Measurements from ENCODE around the gene RPS6KA4.

Gene RPS6KA4

GRCh38 chr11:64327993-64328392 is 31.0 kb upstream of the RPS6KA4 start:
- no peak for DNase-seq

- DNase-seq, result no peak
Measured at GRCh38 chr11:64330888-64331287, 28.1 kb upstream of the RPS6KA4 start.

GRCh38 chr11:64331569-64332371 is 27.2 kb upstream of the RPS6KA4 start:
- DNase-seq, result peak; percentile 93

- DNase-seq, result no peak
Measured at GRCh38 chr11:64333556-64333955, 25.4 kb upstream of the RPS6KA4 start.

DNA sequence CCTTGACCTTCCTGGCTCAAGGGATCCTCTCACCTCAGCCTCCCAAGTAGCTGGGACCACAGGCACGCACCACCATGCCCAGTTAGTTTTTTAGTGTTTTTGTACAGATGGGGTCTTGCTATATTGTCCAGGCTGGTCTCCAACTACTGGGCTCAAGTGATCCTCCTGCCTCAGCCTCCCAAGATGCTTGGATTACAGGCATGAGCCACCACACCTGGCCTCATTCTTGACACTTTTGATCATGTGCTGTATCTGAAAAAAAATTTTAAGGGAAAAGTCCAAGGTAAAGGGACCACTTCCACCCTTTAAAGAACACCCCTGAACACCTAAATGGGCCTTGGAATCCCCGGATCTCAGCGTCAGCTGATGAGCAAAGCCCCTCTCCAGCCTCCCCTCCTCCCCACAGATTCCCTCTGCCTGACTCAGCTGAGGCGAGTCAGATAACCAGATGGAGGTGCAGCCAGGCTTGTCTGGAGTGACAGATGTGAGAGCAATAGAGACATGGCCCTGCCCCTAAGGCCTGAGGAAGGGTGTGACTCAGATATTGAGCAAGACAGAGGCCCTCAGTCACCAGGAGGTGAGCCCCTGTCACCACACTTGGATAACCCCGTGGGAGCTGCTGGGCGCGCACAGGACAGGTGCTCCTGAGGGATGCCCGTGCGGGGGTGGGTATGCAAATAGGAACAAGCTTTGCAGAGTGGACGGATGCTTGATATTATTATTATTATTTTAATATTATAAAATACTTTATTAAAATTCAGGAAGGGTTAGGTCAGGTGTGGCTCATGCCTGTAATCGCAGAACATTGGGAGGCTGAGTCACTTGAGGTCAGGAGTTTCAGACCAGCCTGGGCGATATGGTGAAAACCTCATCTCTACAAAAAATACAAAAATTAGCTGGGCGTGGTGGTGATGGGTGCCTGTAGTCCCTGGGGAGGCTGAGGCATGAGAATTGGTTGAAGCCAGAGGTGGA is 23.9 kb upstream of the RPS6KA4 start:
- peak; percentile 98 for DNase-seq

- DNase-seq, result no peak
Measured at GRCh38 chr11:64337538-64338249, 21.3 kb upstream of the RPS6KA4 start.

GRCh38 chr11:64338716-64339115 is 20.2 kb upstream of the RPS6KA4 start:
- no peak for DNase-seq

GRCh38 chr11:64339286-64339685 is 19.7 kb upstream of the RPS6KA4 start:
- no peak for DNase-seq

GRCh38 chr11:64339754-64340408 is 19.1 kb upstream of the RPS6KA4 start, which contains the start of gene CCDC88B:
Gene CCDC88B (plus strand): TSS chr11:64340204. CDS start chr11:64340267, 63 bp downstream.
- no peak for DNase-seq

DNA sequence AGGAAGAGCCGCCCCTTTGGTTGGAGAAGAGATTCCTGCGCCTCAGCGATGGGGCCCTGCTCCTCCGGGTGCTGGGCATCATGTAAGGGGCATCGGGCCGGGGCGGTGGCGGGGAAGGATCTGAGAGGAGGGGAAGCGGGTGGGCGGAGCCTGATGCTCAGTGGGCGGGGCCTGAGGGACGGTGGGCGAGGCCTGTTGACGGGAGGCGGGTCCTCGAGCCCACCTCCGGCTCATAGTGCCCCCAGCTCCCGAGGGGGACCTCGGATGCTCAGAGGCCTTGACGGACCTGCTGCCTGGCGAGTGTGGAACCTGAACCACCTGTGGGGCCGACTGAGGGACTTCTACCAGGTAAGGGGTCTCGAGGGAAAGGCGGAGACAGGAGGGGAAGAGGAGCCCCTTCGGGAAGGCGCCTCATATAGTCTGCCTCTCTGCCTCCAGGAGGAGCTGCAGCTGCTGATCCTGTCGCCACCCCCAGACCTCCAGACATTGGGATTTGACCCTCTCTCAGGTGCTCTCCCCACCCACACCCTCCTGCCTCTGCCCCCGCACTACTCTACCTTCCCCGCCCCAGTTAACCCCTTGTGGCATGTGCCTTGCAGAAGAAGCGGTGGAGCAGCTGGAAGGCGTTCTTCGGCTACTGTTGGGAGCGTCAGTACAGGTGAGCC is 18.2 kb upstream of the RPS6KA4 start:
- DNase-seq, result no peak

DNA sequence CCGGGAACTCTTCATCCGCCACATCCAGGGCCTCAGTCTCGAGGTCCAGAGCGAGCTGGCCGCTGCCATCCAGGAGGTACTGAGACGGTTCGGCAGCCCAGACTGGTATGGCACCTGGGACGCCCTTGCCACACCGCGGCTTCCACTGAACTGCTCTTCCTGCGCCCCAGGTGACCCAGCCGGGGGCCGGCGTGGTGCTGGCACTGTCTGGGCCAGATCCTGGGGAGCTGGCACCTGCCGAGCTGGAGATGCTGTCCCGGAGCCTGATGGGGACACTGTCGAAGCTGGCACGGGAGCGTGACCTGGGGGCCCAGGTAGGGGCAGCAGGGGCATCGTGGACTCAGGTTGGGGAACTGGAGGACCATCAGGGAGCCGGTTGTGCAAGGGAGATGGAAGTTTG is 17.5 kb upstream of the RPS6KA4 start:
- no peak for DNase-seq

DNA sequence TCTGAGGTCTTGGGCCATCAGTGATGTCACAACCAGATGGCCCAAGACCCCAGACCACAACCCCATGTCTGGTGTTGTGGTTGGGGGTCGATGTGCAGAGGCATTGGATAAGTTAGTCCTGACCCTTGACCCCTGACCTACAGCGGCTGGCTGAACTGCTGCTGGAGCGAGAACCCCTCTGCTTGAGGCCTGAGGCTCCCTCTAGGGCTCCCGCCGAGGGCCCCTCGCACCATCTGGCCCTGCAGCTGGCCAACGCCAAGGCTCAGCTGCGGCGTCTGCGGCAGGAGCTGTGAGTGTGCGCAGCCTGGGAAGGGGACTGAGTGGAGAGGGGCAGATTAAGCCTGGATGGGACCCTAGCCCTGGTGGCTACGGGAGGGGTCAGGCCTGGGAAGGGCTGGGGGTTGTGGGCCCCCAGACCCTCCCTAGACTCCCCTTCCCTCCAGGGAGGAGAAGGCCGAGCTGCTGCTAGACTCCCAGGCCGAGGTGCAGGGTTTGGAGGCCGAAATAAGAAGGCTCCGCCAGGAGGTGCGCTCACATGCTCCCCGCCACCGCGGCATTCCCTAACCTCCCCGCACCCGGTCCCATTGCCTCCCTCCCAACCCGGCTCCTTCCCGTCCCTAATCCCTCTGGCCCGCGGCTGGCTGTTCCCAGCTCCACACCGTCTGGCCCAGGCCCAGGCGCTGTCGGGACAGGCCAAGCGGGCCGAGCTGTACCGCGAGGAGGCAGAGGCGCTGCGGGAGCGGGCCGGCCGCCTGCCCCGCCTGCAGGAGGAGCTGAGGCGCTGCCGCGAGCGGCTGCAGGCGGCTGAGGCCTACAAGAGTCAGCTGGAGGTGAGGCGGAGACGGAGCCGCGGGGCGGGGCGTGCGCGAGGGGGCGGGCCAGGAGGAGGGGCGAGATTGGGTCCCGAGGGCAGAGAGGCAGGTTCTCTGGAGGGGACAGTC is 16.8 kb upstream of the RPS6KA4 start:
- DNase-seq, result peak; percentile 90

- DNase-seq, result no peak
Measured at GRCh38 chr11:64342869-64343745, 15.9 kb upstream of the RPS6KA4 start.

DNA sequence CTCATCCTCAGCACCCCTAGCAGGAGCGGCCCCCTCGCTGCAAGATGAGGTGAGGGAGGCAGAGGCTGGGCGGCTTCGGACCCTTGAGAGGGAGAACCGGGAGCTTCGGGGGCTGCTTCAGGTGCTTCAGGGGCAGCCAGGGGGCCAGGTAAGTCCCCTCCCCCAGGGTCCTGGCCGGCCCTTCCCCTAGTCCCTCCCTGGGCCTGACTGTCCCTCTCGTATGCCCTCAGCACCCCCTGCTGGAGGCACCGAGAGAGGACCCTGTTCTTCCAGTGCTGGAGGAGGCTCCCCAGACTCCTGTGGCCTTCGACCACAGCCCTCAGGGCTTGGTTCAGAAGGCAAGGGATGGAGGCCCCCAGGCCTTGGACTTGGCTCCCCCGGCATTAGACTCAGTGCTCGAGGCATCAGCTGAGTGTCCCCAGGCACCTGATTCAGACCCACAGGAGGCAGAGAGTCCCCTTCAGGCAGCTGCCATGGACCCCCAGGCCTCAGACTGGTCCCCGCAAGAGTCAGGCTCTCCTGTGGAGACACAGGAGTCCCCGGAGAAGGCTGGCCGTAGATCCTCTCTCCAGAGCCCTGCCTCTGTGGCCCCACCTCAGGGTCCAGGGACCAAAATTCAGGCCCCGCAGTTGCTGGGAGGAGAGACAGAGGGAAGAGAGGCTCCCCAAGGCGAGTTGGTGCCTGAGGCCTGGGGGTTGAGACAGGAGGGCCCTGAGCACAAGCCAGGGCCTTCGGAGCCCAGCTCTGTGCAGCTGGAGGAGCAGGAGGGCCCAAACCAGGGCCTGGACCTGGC is 15.0 kb upstream of the RPS6KA4 start:
- DNase-seq, result no peak

GRCh38 chr11:64344787-64345186 is 14.2 kb upstream of the RPS6KA4 start:
- no peak for DNase-seq

GRCh38 chr11:64347193-64347867 is 11.6 kb upstream of the RPS6KA4 start:
- DNase-seq, result no peak

- no peak for DNase-seq
Measured at GRCh38 chr11:64348383-64349024, 10.5 kb upstream of the RPS6KA4 start.

DNA sequence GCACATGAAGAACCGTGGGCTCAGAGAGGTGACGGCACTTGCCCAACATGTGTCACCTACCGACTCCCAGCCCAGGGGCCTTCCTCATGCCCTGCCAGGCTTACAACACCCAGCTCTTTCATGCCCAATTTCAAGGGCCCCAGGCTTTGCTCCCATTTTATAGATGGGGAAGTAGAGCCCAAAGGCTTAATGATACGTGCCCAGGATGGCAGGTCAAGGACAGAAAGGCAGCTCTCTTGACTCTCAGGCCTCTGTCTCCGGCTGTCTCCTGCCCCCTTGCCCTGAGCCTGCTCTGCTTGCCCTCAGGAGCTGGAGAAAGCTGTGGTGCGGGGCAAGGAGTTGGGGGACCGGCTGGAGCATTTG is 10.0 kb upstream of the RPS6KA4 start:
- DNase-seq, result no peak

All from EL (cell line).